Smooth muscle cell of the pulmonary artery (primary cell): Measurements from ENCODE around the gene TNNT1. TPM values are rescaled to one million over a fixed set of nuclear protein-coding genes. Genes with fewer than 3 reads are reported as not detected.

Source experiments
- total RNA-seq: library from RNA; depleted of rRNA; stranded (reverse); fragments of >200 nt; gene quantifications from 2 replicates; pipeline ENCODE4 v1.2.3, GENCODE V29; 2014

The TNNT1 gene, protein sequence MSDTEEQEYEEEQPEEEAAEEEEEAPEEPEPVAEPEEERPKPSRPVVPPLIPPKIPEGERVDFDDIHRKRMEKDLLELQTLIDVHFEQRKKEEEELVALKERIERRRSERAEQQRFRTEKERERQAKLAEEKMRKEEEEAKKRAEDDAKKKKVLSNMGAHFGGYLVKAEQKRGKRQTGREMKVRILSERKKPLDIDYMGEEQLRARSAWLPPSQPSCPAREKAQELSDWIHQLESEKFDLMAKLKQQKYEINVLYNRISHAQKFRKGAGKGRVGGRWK
- 1.1 and 2.4 TPM in 2 replicates for total RNA-seq

DNA sequence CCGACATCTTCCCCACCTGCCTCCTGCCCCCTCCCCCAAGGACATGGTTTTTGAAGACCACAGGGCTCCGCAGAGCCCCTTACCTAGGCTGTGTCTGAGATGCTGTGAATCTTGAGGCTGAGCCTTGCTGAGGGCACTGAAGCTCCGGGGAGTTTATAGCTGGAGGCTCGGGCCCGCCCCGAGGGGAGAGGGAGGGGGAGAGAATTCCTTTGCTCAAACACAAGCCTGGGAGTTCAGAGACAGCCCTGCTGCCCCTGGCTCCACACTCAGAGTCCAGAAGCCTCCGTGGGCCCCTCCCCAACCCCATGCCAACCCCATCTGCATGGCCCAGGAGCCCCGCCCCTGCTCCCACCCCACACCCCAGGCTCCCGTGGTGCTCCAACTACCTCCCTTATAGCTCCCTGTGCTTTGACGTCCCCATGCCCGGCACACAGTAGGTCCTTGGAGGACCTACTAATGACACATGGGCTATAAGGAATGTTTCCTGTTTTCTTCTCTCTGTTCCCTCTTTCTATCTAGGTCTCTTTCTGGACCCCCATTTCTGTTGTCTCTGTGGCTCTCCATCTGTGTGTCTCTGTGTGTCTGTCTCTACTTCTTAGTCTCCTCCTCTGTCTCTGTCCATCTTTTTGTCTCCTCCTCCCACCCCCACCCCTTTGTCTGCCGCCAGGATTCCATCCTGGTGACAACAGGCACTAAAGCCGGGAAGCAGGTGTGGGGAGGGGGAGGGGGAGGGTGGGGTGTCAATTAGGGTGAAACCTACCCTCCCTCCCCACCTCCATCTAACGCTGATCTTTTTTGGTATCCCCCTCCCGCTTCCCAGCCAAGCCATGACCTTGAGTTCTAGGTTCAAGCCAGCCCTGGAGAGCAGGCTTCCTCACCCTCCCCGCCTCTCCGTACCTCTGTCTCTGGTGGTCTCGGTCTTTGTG, at the start of gene TNNT1:
TNNT1 (minus strand) TSS at position 129 of the 926 bp plus-strand sequence. CDS start 2,049 bp downstream, outside the sequence.

DNA sequence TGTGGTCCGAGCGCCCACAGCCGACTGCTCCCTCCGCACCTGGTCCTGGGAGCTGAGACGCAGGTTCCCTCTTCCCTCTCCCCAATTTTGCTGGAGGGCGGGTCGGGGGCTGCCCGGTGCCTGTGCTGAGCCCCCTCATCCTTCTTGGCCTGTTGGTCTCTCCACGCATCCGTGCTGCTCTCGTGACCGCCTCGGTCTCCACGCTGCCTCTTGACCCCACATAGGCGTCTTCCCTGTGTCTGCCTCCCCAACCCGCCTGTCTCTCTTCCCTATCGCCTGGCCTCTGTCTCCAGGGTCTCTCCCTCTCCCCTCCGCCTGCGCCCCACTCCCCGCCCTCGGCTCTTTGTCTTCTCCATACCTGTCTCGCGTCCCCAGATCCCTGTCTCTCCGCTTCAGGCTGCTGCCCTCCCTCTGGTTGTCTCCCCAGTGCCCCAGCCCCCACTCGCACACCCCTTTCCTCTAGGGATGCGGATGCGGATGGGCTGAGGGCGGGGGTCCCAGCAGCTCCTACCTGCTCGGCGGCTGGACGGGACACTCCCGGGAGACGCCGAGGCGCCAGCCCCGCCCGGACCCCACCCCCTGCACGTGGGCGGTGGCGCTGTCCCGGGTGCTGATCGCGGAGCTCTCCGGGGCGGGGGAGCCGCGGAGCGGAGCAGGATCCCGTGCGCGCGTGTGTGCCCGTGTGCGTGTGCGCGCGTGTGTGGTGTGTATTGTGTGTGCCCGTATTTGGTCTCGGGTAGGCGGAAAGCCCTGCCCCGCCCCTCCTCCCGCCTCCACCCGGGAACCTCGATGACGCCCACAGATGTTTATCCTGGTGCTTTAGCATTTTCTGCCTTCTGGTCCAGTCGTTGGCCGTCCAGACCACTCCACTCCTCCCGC, 30.8 kb upstream of the TNNT1 start, which contains the start of gene SYT5:
SYT5 (minus strand) TSS at position 684 of the 879 bp plus-strand sequence. CDS start 1,248 bp downstream, outside the sequence.

DNA sequence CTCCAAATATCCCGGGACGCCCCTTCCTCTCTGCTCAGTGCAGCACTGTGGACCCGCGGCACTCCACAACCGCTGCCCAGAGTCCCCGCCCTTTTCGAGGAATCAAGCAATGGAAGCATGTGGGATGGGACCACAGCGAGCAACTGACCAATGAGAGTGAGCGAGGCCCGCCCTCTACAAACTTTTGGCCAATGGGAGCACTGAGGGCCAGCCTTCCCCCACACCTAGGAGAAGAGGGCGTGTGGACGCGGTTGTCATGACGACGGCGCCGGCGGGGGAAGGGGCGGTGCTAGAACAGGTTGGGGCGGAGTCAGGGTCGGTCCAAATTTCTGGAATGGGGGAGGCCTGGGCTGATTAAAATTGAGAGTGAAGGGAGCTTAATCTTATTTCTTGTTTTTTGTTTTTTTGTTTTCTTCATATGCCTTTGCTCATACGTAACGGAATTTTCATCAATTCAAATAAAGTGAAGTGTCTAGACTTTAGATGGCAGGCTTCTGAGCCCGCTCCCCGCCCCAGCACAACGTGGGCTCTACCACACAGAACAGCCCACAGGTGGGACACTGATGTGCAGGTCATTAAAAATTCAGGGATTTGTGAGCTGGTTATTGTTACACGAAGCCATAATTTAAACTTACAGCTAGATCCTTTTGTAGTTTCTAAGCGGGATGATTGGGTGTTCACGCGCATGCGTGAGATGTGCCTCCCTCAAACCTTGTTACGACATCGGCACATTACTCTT, 17.7 kb upstream of the TNNT1 start, which contains the start of gene DNAAF3:
DNAAF3 (minus strand) TSS at position 84 of the 739 bp plus-strand sequence. CDS start 200 bp downstream, outside the sequence.

DNA sequence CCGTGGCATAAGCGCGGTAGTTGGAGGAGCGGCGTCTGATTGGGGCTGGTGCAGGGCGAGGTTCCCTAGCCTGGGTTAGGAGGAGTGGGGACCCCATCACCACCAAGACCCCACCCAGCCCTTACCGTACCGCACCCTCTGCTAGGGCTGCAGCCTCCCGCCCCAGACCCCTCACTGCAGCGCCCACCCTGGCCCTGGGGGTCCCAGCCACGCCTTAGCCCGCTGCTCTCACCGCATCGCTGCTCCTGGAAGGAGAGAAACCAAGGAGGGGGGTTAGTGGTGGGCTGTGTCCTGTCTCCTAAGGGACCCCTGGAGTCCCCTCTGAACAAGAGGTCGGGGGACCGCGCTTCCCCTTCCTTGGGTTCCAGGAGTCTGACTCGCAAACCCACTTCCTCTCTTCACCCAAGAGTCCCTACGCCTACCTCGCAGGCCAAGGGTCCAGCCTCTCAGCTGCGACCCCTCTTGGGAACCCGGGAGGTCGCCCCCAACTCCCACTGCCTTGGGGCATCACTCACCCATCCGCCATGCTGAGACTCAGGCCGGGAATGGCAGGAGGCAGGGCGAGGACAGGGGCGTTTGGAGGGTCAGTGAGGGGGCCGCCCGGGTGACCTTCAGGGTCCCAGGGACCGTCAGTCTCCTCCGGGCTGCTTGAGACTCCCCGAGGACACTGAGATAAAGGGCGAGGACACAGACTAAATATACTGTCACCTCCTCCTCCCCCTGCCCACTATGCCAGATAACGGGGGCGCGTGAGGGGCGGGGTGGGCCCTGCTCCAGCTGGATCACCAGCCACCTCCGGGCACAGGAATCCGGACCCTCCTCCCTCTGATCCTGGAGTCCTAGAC, 8.3 kb upstream of the TNNT1 start, which contains the start of gene TNNI3:
TNNI3 (minus strand) TSS at position 669 of the 845 bp plus-strand sequence; CDS start at position 526, 143 bp downstream.

DNA sequence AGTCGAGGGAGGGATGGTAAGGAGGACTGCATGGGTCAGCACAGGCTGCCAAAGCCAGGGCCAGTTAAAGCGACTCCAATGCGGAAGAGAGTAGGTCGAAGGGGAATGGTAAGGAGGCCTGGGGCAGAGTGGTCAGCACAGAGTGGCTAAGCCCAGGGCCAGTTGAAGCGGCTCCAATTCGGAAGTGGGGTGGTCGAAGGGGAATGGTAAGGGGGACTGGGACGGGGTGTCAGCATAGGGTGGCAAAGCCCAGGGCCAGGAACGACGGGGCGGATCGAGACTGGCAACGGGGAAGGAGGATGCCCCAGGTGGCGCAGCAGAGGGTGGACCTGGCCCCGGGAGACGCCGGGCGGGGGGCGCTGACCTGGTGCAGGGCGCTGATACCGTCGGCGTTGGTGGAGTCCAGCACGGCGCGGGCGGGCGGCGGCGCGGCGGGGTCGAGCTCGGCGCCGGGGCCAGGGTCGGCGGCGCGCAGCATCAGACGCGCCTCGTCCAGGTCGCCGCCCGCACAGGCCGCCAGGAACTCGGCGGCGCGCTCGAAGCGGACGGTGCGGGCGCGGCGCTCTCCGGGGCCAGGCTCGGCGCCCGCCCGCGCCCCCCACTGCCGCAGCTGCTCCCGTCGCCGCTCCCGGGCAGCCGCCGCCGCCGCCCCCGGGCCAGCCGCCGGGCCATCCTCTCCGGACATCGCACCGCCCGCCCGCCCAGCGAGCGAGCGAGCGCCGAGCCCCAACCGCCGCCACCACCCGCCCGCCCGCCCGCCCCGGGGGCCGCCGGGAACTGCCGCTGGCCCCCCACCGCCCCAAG, 31.9 kb downstream of the TNNT1 start, which contains the start of gene PPP1R12C:
PPP1R12C (minus strand) TSS at position 779 of the 804 bp plus-strand sequence; CDS start at position 685, 94 bp downstream.

Other genes starting within 250 kb of the TNNT1 start
- gene NCR1, start 243.1 kb downstream of the TNNT1 start, total RNA-seq: not detected in 2 replicates
- gene NLRP7, start 201.7 kb downstream of the TNNT1 start, total RNA-seq: not detected in 2 replicates
- 0.20 and 0.23 TPM in 2 replicates for gene NLRP2, start 182.8 kb downstream of the TNNT1 start, total RNA-seq
- 0.13 TPM in 1 of 2 replicates, not detected in the other for gene GP6, start 110.9 kb downstream of the TNNT1 start, total RNA-seq
- 9.5 and 20.0 TPM in 2 replicates for gene RDH13, start 86.1 kb downstream of the TNNT1 start, total RNA-seq
- 0.07 and 0.96 TPM in 2 replicates for gene EPS8L1, start 73.3 kb downstream of the TNNT1 start, total RNA-seq
- 34.5 and 56.5 TPM in 2 replicates for gene PPP1R12C, start 31.6 kb downstream of the TNNT1 start, total RNA-seq
- gene TNNI3, start 8.5 kb upstream of the TNNT1 start, total RNA-seq: not detected in 2 replicates
- gene DNAAF3, start 17.4 kb upstream of the TNNT1 start, total RNA-seq: 0.07 and 0.10 TPM in 2 replicates
- gene SYT5, start 31.1 kb upstream of the TNNT1 start, total RNA-seq: 0.13 TPM in 1 of 2 replicates, not detected in the other
- gene PTPRH, start 60.3 kb upstream of the TNNT1 start, total RNA-seq: 1.9 and 5.7 TPM in 2 replicates
- gene TMEM86B, start 79.6 kb upstream of the TNNT1 start, total RNA-seq: 2.3 and 2.8 TPM in 2 replicates
- 45.7 and 65.7 TPM in 2 replicates for gene PPP6R1, start 109.8 kb upstream of the TNNT1 start, total RNA-seq
- gene HSPBP1, start 130.9 kb upstream of the TNNT1 start, total RNA-seq: 21.6 and 27.4 TPM in 2 replicates
- 10.8 and 10.9 TPM in 2 replicates for gene BRSK1, start 134.8 kb upstream of the TNNT1 start, total RNA-seq
- gene TMEM150B, start 176.1 kb upstream of the TNNT1 start, total RNA-seq: not detected in 2 replicates
- gene KMT5C, start 190.7 kb upstream of the TNNT1 start, total RNA-seq: 5.0 and 7.8 TPM in 2 replicates
- not detected in 2 replicates for gene COX6B2, start 205.5 kb upstream of the TNNT1 start, total RNA-seq
- 0.10 TPM in 1 of 2 replicates, not detected in the other for gene GARIN5B, start 214.1 kb upstream of the TNNT1 start, total RNA-seq
- gene IL11, start 221.3 kb upstream of the TNNT1 start, total RNA-seq: 4.1 and 13.9 TPM in 2 replicates
- not detected in 2 replicates for gene TMEM190, start 227.6 kb upstream of the TNNT1 start, total RNA-seq
- gene TMEM238, start 235.1 kb upstream of the TNNT1 start, total RNA-seq: 0.23 and 0.39 TPM in 2 replicates
- gene RPL28, start 236.7 kb upstream of the TNNT1 start, total RNA-seq: 184 and 218 TPM in 2 replicates